A673 (cell line): Measurements from ENCODE around the gene PPM1E.

Source experiments
- EZH2 ChIP-seq: fragments of 200-600 bp; sonication (generic); IDR thresholded peaks from 2 replicates; pipeline ENCODE4 v1.6.1; 2017; ENCODE audit warnings: borderline replicate concordance, low read depth, mild to moderate bottlenecking, mixed read lengths, antibody characterized with exemption, low read length; ENCODE audit not compliant: poor library complexity, severe bottlenecking
- TF ChIP-seq, protein P1 (sequence below): fragments of 300-800, 200-600 bp; sonication (generic); conservative IDR thresholded peaks from 2 replicates; pipeline ENCODE4 v1.5.1; 2017; ENCODE audit warnings: low read depth, mild to moderate bottlenecking, antibody characterized with exemption, low read length, moderate library complexity, mixed read lengths

DNA sequence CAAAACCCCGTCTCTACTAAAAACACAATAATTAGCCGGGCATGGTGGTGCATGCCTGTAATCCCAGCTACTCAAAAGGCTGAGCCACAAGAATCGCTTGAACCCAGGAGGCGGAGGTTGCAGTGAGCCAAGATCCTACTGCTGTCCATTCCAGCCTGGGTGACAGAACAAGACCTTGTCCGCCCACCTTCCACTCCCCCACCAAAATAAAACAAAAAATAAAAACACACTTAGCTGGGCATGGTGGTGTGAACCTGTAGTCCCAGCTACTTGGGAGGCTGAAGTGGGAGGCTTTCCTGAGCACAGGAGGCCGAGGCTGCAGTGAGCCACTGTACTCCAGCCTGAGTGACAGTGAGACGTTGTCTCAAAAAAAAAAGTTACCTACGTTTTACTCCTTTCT lies 3.2 kb downstream of the PPM1E start:
- TF ChIP-seq, protein P1, sequence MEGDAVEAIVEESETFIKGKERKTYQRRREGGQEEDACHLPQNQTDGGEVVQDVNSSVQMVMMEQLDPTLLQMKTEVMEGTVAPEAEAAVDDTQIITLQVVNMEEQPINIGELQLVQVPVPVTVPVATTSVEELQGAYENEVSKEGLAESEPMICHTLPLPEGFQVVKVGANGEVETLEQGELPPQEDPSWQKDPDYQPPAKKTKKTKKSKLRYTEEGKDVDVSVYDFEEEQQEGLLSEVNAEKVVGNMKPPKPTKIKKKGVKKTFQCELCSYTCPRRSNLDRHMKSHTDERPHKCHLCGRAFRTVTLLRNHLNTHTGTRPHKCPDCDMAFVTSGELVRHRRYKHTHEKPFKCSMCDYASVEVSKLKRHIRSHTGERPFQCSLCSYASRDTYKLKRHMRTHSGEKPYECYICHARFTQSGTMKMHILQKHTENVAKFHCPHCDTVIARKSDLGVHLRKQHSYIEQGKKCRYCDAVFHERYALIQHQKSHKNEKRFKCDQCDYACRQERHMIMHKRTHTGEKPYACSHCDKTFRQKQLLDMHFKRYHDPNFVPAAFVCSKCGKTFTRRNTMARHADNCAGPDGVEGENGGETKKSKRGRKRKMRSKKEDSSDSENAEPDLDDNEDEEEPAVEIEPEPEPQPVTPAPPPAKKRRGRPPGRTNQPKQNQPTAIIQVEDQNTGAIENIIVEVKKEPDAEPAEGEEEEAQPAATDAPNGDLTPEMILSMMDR, result no peak
- TF ChIP-seq EZH2, result no peak
